SK-N-DZ (cell line): ENCODE results near the gene ARL13B.
A peak's percentile ranks its signal among the peaks of the same experiment; 100 is the strongest.
"Not testable (repeated sequence)": the region's sequence is repeated elsewhere in the genome, so short reads cannot be mapped to it uniquely, and the experiment has no call there.

Experiments
- DNase-seq: peaks from one replicate; pipeline ENCODE4 v3.0.0-alpha.2; 2015; ENCODE audit warnings: low spot score

Gene ARL13B

DNA sequence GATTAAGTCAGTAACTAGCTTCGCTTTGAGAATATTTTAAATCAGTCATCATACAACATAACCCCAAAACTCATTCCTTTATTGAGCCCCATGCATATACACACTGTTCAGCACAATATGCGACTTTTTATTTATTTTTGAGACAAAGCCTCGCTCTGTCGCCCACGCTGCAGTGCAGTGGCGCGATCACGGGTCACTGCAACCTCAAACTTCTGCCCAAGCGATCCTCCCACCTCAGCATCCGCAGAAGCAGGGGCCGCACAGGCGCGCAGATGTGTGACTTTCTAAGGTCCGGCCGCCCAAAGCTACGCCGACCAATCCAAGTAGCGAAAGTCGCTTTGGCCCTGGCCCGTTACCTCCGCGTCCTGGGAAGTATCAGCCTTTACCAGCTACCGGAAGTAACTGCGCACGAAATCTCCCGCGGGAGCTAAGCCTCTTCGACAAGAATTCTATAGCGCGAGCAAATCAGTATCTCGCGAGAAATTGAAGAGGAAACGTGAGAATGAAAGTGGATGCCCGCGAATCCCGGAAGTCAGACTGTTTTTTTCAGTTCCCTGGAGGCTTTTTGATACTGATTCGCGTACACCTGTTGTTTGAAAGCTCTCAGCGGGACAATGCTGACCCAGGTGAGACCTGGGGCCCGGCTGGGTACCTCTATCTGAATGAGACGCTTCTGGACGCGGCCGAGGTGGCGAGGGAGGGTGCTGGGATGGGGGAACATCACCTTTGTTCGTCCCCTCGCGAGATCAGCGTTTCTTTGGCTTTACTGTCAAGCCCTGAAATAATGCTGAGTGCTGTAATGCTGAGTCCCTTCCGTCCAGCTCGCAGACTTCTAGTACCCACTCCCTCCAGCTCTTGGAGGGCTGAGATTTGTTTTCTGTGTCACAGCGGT, 82.8 kb downstream of the ARL13B start, which contains the start of the genes DHFR2 and NSUN3:
Gene DHFR2, minus strand, starts transcription at position 404 of the 892 bp plus-strand sequence. CDS start 1,405 bp downstream, outside the sequence.
Gene NSUN3, plus strand, starts transcription at position 549 of the 892 bp plus-strand sequence. Its CDS starts 66 bp downstream, at position 615.
- peak; percentile 99 for DNase-seq

- DNase-seq, result peak; percentile 12
Observed at GRCh38 chr3:94063496-94064119, 83.7 kb downstream of the ARL13B start.

- no peak for DNase-seq
Observed at GRCh38 chr3:94064243-94064860, 84.4 kb downstream of the ARL13B start.

DNA sequence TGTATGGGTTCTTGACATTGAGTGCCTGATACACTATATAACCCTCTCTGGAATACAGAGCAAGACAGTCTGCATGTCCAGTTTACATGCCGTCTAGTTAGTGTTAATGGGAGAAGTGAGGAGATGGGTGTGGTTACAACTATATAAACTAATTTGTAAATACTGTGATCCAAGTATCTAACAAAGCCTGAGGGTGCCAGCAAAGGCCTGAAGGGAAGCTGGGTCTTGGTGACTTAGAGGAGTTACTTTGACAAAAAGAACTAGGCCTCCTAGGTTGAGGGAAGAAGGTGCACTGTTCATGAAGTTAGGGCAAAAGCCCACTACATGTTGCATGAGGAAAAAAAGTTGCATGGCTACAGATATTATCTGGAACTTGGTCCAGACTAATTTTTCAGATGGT, 85.2 kb downstream of the ARL13B start:
- DNase-seq, result no peak

GRCh38 chr3:94065819-94066480, 86.0 kb downstream of the ARL13B start:
- DNase-seq, result no peak

- no peak for DNase-seq
Observed at GRCh38 chr3:94066506-94067500, 86.8 kb downstream of the ARL13B start.

- DNase-seq, result no peak
Observed at GRCh38 chr3:94069194-94069813, 89.3 kb downstream of the ARL13B start.

DNA sequence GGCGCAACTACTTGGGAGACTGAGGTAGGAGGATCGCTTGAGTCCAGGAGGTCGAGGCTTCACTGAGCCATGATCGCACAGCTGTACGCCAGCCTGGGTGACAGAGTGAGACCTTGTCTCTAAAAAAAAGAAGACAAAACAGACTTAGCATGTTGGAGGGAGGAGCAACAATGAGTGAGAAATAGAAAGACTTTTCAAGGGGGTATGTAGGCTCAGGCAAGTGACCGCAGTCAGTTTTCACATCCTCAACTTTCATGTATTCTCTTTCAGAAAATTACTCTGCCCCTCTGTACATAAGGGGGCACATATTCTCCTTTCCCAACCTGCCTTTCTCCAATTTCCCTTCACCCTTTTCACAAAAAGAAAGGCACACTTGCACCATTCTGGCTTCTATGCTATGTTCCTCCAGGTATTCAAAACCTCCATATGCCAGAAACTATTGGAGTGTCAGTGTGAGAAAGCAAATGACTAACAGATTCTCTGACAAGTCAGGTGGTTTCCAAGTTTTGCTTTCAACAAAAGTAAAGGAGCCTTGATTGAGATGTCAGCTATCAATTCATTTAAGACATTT, 90.5 kb downstream of the ARL13B start:
- DNase-seq, result no peak

GRCh38 chr3:94071713-94072284, 91.8 kb downstream of the ARL13B start:
- no peak for DNase-seq

DNA sequence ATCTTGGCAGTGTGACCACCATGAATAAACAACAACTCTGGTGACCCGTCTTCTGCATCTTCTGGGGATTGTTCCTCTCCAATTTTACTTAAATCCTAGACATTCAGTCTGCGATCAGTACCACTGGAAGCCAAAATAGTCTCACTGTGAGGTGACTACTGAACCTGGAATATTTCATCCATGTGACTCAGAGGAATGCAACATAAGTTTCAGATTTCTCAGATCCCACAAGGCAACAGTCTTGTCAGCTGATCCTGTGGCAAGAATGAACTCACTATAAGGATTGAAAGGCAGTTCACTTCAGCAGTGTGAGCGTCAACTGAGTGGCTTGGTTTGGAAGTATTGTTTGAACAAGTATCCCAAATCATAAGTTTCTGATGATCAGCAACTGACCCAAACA, 96.1 kb downstream of the ARL13B start:
- DNase-seq, result no peak

DNA sequence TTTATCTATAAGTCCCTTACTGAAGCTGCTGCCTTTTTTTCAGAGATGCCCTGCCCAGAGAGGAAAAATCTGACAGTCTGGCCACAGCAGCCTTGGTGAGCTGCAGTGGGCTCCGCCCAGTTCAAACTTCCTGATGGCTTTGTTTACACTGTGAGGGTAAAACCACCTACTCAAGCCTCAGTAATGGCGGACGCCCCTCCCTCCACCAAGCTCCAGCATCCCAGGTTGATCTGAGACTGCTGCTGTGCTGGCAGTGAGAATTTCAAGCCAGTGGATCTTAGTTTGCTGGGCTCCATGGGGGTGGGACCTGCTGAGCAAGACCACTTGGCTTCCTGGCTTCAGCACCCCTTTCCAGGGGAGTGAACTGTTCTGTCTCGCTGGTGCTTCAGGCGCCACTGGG, 100.6 kb downstream of the ARL13B start:
- not testable (repeated sequence) for DNase-seq

DNA sequence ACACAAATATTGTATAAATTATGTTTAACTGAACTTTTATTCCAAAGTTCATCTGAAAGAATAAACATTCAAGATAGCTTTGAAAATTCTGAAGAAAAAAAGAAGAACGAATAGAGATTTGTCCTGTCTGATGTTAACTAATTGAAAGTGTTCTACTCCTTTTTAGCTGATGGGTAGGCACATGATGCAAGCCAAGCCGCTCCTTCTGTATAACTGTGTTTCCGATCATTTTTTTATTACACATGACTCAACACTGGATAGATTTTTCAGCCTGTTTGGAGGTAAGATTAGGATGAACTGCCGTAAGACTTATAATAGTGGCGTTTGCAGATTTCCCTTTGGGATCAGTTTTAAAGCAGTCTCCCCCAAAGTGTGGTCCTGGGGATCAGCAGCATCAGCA, 101.9 kb downstream of the ARL13B start:
- no peak for DNase-seq

- DNase-seq, result no peak
Observed at GRCh38 chr3:94082391-94082937, 102.5 kb downstream of the ARL13B start.

DNA sequence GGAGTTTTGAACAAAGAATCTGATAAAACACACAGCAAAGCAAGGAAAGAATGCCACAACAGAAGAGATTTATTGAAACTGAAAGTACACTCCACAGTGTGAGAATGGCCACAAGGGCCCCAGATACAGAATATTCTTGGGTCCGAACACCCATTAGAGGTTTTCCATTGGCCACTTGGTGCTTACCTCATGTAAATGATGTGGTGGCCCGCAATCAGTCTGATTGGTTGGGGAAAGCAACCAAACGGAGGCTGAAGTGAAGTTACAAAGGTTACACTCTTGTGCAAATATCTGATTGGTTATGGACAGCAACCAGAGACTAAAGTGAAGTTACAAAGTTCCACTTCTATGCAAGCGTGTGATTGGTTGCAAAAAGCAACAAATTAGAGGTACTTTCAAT, 103.3 kb downstream of the ARL13B start:
- DNase-seq, result no peak

DNA sequence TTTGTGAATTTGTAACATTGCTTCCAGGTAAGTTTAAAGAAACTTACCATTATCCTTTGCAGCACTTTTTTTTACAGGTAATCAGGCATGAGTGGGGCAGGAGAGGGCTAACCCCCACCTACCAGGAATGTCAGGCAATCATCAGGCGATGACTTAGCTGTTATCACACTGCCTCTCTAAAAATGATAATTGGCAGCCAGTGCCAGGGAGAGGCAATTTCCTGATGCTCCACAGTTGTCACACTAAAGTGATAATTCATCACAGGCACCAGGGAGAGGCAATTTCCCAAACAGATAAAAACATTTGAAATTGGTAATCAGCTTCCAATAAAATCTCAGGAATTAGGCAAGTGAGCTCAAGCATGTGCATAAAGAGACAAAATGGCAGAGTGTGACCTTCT, 109.2 kb downstream of the ARL13B start:
- no peak for DNase-seq

DNA sequence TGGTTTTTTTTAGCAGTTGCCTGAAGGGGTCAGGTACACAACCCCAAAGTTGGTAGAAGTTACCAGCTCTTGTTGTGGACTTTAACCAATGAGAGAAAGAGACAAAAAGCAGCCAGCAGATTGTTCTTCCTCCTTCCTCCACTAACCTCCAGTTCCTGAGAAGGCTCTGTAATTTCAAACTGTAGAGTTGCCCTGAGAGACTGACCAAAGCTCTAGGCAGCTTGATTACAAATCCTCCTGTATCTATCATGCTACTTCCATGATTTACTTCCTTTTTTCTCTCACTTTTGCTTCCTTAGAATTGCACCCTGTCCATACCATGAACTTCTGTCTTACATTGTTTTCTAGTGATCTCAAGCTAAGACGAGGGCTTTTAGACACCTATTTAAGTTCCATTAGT, 112.1 kb downstream of the ARL13B start:
- DNase-seq, result no peak

DNA sequence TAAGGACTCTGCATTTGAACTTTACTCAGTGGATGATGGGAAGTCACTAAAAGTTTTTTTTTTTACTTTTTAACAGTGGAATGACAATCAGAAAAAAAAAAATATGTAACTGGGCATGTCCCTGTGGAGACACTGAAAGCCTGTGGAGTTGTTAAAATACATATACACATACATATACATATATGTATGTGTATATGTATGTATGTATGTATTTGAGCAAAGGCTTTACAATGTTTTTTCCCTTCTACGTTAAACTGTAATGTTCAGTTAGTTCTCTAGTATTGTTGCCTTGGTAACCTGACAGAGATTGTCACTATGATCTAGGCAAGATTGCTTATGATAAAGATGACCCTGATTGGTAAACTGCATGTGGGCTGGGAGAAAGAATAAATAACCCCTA, 113.2 kb downstream of the ARL13B start:
- no peak for DNase-seq

- DNase-seq, result no peak
Observed at GRCh38 chr3:94095111-94095510, 115.2 kb downstream of the ARL13B start.

- no peak for DNase-seq
Observed at GRCh38 chr3:94098452-94098851, 118.5 kb downstream of the ARL13B start.
